GM21367 (cell line): ENCODE results near the gene RRP1B.
"Not testable (repeated sequence)": the region's sequence is repeated elsewhere in the genome, so short reads cannot be mapped to it uniquely, and the experiment has no call there.

ENCODE experiments used
- ATAC-seq: cut with Tn5 transposase; IDR thresholded peaks from one replicate; pipeline ENCODE4 v1.9.1; 2021; ENCODE audit not compliant: unreplicated experiment

Gene RRP1B

GRCh38 chr21:43669828-43670605 lies 10.7 kb downstream of the RRP1B start:
- ATAC-seq: no peak

- no peak for ATAC-seq
Measured at GRCh38 chr21:43675871-43676270, 16.5 kb downstream of the RRP1B start.

GRCh38 chr21:43676391-43676790 lies 17.0 kb downstream of the RRP1B start:
- ATAC-seq: no peak

- ATAC-seq: no peak
Measured at GRCh38 chr21:43679951-43680350, 20.6 kb downstream of the RRP1B start.

GRCh38 chr21:43680421-43680820 lies 21.1 kb downstream of the RRP1B start:
- not testable (repeated sequence) for ATAC-seq

- ATAC-seq: no peak
Measured at GRCh38 chr21:43681650-43682049, 22.3 kb downstream of the RRP1B start.

GRCh38 chr21:43684424-43684823 lies 25.1 kb downstream of the RRP1B start:
- no peak for ATAC-seq

GRCh38 chr21:43686811-43687565 lies 27.6 kb downstream of the RRP1B start:
- ATAC-seq: no peak

GRCh38 chr21:43687566-43688399 lies 28.4 kb downstream of the RRP1B start:
- ATAC-seq: no peak

- ATAC-seq: no peak
Measured at GRCh38 chr21:43688906-43689305, 29.5 kb downstream of the RRP1B start.

- ATAC-seq: no peak
Measured at GRCh38 chr21:43689556-43690337, 30.4 kb downstream of the RRP1B start.

GRCh38 chr21:43690346-43690745 lies 31.0 kb downstream of the RRP1B start:
- no peak for ATAC-seq

GRCh38 chr21:43691086-43691795 lies 31.9 kb downstream of the RRP1B start:
- no peak for ATAC-seq

- ATAC-seq: no peak
Measured at GRCh38 chr21:43691801-43692200, 32.4 kb downstream of the RRP1B start.

GRCh38 chr21:43692949-43693348 lies 33.6 kb downstream of the RRP1B start:
- no peak for ATAC-seq

- no peak for ATAC-seq
Measured at GRCh38 chr21:43693981-43694380, 34.6 kb downstream of the RRP1B start.

GRCh38 chr21:43694437-43695079 lies 35.2 kb downstream of the RRP1B start:
- ATAC-seq: no peak

- no peak for ATAC-seq
Measured at GRCh38 chr21:43696214-43696613, 36.9 kb downstream of the RRP1B start.

- ATAC-seq: no peak
Measured at GRCh38 chr21:43697758-43698643, 38.6 kb downstream of the RRP1B start.
